GM04503 (cell line): ENCODE measurements around the gene RNF157.
"Not testable (repeated sequence)": the region's sequence is repeated elsewhere in the genome, so short reads cannot be mapped to it uniquely, and the experiment has no call there.

Experiments
- DNase-seq: peaks from one replicate; pipeline ENCODE4 v3.0.0-alpha.2; 2012; ENCODE audit warnings: low read depth

The RNF157 gene

GRCh38 chr17:76254275-76254674, 14.0 kb upstream of the RNF157 start:
- no peak for DNase-seq

GRCh38 chr17:76253841-76254240, 13.5 kb upstream of the RNF157 start:
- DNase-seq = no peak

DNA sequence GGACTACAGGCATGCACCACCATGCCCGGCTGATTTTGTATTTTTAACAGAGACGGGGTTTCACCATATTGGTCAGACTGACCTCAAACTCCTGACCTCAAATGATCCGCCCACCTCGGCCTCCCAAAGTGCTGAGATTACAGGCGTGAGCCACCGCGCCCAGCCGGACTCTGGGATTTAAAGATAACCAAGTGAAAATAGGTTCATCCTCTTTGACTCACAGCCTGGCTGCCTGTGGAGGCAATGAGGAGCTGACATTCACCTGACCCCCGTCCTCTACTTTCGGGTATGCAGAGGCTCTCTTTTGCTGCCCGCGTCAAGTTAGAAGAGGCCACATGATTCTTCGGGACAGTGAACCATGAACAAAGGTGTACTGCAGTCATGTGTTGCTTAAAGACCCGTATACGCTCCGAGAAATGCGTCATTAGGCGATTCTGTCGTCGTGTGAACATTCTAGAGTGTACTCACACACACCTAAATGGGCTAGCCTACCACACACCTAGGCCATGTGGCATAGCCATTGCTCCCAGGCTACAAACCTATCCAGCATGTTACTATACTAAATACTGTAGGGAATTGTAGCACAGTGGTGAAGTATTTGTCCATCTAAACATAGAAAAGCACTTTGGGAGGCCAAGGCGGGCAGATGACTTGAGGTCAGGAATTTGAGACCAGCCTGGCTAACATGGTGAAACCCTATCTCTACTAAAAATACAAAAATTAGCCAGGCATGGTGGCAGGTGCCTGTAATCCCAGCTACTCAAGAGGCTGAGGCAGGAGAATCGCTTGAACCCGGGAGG, 12.9 kb upstream of the RNF157 start:
- DNase-seq = not testable (repeated sequence)

- peak; percentile 95 for DNase-seq
These were observed 12.0 kb upstream of the RNF157 start for GRCh38 chr17:76252040-76252954.

- DNase-seq = no peak
These were observed 11.3 kb upstream of the RNF157 start for GRCh38 chr17:76251478-76252039.

- no peak for DNase-seq
These were observed 9.8 kb upstream of the RNF157 start for GRCh38 chr17:76250141-76250540.

DNA sequence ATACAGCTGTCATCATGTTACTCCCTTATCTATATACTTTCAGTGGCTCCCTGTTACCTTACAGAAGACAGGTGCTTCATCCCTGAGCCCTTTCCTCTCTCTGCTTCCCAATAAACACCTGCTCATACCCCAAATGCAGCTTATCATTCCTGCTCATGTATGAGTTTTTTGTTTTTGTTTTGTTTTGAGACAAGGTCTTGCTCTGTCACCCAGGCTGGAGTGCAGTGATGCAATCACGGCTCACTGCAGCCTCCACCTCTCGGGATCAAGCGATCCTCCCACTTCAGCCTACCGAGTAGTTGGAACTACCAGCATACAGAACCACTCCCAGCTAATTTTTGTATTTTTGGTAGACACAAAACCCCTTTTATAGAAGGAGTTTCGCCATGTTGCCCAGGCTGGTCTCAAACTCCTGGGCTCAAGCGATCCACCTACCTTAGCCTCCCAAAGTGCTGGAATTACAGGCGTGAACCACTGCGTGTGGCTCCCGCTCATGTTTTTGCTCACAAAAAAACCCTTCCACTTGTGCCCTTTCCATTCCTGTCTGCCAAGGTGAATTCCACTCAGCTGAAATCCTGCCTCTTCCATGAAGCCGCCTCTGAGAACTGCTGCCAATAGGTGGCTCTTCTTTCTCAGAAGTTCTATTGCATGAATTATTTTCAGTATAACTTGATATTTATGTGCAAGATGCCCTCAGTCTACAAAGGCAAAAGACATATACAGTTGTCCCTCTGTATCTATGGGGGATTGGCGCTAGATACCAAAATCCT, 7.9 kb upstream of the RNF157 start:
- DNase-seq = no peak

- no peak for DNase-seq
These were observed 7.0 kb upstream of the RNF157 start for GRCh38 chr17:76247304-76247703.

DNA sequence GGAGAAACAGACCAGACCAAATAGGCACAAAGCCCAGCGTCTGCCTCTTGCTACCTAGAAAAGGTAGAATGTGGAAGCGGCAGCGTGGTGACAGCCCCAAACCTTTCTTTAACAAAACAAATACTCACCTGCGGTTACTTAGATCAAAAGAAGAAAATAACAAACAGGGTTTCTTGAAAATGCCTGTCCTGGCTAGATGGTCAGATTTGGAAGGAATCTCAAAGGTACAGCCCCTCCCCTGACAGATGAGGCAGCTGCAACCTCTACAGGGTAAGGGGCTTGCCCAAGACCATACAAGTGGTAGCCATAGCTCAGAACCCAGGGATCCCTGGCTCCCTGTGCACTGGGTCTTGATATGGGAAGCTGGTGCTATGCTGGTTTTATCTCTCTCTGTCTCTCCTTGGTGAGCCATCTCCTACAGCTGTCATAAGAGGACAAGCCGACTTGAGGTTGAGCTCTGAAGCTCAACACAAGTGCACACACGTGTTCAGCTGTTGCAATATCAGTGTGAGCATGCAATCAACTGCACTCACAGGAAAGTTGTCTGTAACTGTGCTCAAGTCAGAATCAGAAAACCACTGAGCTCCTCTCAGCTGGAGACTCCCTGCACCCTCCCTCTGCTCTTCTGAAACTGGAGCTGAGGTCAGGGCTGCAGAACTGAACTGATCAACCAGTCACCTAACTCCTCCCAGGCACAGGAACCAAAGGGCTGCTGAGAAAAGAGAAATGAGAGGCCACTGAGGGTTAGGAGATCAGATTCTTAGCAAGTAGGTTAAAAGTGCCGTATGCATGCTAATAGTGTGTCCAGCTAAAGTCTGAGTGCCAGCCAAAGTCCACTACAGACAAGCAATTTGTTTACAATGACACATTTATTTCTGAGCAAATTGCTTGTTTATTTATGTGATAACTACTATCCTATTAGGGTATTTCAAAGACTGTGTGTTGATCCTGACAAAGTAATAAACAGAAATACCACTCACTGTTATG, 6.1 kb upstream of the RNF157 start:
- no peak for DNase-seq

- DNase-seq = not testable (repeated sequence)
These were observed 4.4 kb upstream of the RNF157 start for GRCh38 chr17:76244721-76245120.

- no peak for DNase-seq
These were observed 3.8 kb upstream of the RNF157 start for GRCh38 chr17:76243826-76244679.

DNA sequence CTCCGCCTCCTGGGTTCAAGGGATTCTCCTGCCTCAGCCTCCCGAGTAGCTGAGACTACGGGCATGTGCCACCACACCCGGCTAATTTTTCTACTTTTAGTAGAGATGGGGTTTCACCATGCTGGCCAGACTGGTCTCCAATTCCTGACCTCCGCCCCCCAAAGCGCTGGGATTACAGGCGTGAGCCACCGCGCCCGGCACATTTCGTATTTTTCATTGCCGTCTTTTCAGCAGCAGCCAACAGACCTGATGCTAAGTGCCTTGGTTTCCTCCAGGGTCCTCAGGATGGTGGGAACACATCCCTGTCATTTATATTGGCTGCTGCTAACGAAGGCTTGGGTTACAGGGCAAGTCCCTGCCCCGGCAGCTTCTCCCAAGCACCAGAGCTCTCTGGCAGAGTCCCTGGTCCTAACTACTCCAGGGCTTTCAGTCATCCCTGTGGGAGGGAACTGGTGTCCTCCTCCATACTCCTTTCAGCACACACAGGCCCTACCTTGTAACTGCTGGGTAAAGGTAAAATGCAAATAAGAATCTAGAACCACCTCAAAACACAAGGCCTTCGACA, 1.5 kb upstream of the RNF157 start:
- DNase-seq = no peak

DNA sequence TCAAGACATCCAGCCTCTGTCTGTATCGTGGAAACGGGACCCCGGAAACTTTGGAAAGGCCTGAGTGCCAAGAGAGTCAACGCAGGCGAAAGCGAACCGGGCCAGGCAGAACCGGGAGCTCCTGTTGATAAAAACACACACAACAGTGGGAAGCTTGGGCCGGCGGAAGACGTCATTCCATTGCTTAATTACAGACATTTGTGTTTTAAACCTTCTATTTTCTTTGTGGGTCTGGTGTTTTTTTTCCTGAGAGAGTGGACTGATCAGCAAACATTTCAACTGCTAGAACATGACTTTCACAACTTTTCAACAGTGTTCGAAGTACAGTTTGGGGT, 878 bp upstream of the RNF157 start:
- DNase-seq = no peak

DNA sequence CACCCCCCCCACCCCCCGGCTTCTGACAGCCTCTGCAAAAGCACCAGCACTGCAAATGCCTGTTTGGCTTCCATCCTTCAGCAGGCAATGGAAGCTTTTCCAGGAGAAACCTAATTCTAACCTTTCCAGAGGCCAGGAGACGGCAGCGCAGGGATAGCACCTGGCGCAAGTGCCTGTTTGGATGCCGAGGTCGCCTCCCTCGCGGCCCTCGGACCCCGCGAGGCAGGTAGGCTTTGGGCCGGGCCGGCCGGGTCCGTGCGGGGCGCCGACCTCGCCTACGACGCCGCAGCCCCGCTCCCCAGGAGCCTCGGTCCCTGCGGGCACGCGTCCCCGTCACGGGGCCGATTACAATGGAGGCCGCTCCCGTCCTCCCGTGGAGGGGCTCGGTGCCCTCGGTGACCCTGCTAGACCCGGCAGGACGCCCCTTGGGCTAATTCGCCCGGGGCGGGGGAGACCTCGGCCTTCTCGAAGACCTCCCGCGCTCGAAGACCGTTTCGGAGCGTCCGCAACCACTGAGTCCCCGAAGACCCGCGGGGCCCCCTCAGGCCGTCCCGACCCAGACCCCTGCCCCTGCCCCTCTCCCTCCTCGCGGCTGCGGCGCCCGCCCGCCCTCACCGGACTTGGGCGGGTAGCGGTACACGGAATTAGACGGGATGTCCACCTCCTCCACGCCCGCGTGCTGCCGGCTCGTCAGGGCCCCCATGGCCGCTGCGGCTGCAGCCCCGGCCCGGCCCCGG, 587 bp downstream of the RNF157 start:
- DNase-seq = no peak

DNA sequence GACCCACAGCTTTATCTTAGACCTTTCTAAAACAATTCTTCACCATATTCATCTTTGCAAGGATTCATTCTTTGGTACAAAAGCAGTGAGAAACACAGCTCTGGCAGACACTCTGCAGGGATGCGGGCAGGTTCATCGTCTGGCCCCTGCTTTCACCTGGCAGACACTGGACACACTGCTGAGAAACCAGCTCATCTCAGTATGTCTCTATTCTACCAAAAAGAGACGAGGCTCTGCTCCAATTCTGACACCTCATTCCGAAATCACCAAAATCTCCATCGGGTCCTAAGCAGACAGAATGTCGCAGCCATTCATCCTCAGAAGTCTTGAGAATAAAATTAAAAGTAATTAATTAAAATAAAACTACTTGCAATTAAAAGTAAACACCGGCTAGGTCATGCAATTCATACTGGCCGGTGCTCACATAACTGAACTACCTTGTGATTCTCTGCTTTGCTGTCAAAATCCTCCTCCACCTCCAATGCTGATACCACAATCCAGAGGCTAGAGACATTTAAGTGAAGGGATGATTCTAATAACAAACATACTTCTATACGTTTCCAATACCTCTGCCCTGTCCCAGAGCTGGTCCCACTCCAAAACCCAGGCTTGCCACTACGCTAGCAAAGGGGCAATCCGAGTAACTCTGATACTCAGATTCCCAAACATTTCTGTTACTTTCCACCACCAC, 1.3 kb downstream of the RNF157 start:
- DNase-seq = no peak

- DNase-seq = no peak
These were observed 2.4 kb downstream of the RNF157 start for GRCh38 chr17:76237859-76238313.

DNA sequence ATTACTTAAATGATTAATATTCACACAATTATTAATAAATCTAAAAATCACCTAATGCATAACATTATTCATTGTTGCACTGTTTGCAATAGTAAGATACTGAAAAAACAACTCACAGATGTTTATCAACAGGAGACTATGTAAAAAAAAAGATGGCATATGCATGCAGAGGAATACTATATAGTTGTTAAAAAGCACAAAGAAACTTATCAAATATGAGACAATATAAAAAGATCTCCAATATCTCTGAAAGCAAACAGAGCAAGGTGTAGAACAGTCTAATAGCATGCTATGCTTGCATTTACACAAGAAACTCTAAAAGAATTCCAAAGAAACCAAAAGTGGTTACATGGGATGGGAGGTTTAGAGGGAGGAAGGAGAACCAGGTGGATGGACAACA, 3.7 kb downstream of the RNF157 start:
- DNase-seq = no peak

GRCh38 chr17:76235883-76236282, 4.4 kb downstream of the RNF157 start:
- DNase-seq = no peak
